HepG2 (cell line): Measurements from ENCODE around the gene NMNAT1. TPM values are rescaled to one million over a fixed set of nuclear protein-coding genes. Genes with fewer than 3 reads are reported as not detected.

ENCODE experiments used
- FOSL2 ChIP-seq: sonication (generic); formaldehyde crosslinking; IDR thresholded peaks from 2 replicates; pipeline ENCODE4 v1.4.0; 2020; ENCODE audit warnings: missing genetic modification reagents
- MATR3 ChIP-seq: sonication (generic); formaldehyde crosslinking; IDR thresholded peaks from 2 replicates; pipeline ENCODE4 v1.4.0; 2020; ENCODE audit warnings: missing genetic modification reagents
- PITX1 ChIP-seq: sonication (generic); formaldehyde crosslinking; IDR thresholded peaks from 2 replicates; pipeline ENCODE4 v1.5.1; 2020; ENCODE audit warnings: mild to moderate bottlenecking, missing genetic modification reagents
- SOX6 ChIP-seq, 2 experiments: fragments of 450-650 bp in 1 of 2; sonication (generic) in 1 of 2; formaldehyde crosslinking in 1 of 2; IDR thresholded peaks; 2 replicates each; pipeline versions ENCODE4 v1.4.0 to v1.6.1; 2017 to 2020; ENCODE audit warnings: antibody characterized with exemption in 1 of 2, mild to moderate bottlenecking in 1 of 2, missing genetic modification reagents in 1 of 2
- SP1 ChIP-seq, 2 experiments: fragments of 450-650 bp in 1 of 2; sonication (generic) in 1 of 2; formaldehyde crosslinking in 1 of 2; IDR thresholded peaks; 2 replicates each; pipeline versions ENCODE4 v1.4.0 to v1.6.1; 2016 to 2020; ENCODE audit warnings: missing genetic modification reagents in 1 of 2
- SP4 ChIP-seq: sonication (generic); formaldehyde crosslinking; IDR thresholded peaks from 2 replicates; pipeline ENCODE4 v1.8.1; 2023; ENCODE audit warnings: mild to moderate bottlenecking, missing genetic modification reagents
- THAP11 ChIP-seq: IDR thresholded peaks from 2 replicates; pipeline ENCODE4 v1.6.1; 2016; ENCODE audit warnings: missing biosample characterization, missing genetic modification reagents
- ZKSCAN5 ChIP-seq: sonication (generic); formaldehyde crosslinking; IDR thresholded peaks from 2 replicates; pipeline ENCODE4 v1.5.1; 2020; ENCODE audit warnings: mild to moderate bottlenecking, missing genetic modification reagents
- ZNF292 ChIP-seq: sonication (generic); formaldehyde crosslinking; IDR thresholded peaks from 2 replicates; pipeline ENCODE4 v1.8.1; 2022; ENCODE audit warnings: mild to moderate bottlenecking, low read depth, missing genetic modification reagents, borderline replicate concordance
- polyA plus RNA-seq, 8 experiments: library from polyadenylated mRNA; depleted of rRNA in 3 of 8; stranded (reverse) in 7 of 8; unstranded in 1 of 8; fragments of >200 nt; fragmentation: Illumina TruSeq in 4 of 8; extraction: Trizol in 4 of 8; gene quantifications; 2 replicates each; pipeline versions ENCODE4 v1.2.1 to v1.2.3, GENCODE V29; 2011 to 2016; ENCODE audit warnings: low read depth in 4 of 8, missing spikeins in 1 of 8, mixed read lengths in 1 of 8; ENCODE audit not compliant: insufficient read depth in 1 of 8
- total RNA-seq, 5 experiments: library from RNA; depleted of rRNA; stranded (reverse); fragments of >200 nt; fragmentation: Illumina TruSeq; extraction: Trizol; gene quantifications; 2 replicates each; pipeline ENCODE4 v1.2.3, GENCODE V29; 2016; ENCODE audit warnings: low read depth in 1 of 5
- TF ChIP-seq, protein P1 (sequence below): sonication (generic); formaldehyde crosslinking; IDR thresholded peaks from 2 replicates; pipeline ENCODE4 v1.5.1; 2020; ENCODE audit warnings: mild to moderate bottlenecking, missing genetic modification reagents, moderate library complexity
- TF ChIP-seq, protein P2 (sequence below): sonication (generic); formaldehyde crosslinking; IDR thresholded peaks from 2 replicates; pipeline ENCODE4 v1.5.1; 2020; ENCODE audit warnings: missing genetic modification reagents, mild to moderate bottlenecking, borderline replicate concordance
- TF ChIP-seq, protein P3 (sequence below): IDR thresholded peaks from 2 replicates; pipeline ENCODE4 v1.6.1; 2016; ENCODE audit warnings: mild to moderate bottlenecking
- TF ChIP-seq, protein P4 (sequence below): IDR thresholded peaks from 2 replicates; pipeline ENCODE4 v1.6.1; 2012; ENCODE audit warnings: inconsistent platforms
- TF ChIP-seq, protein P5 (sequence below): sonication (generic); formaldehyde crosslinking; IDR thresholded peaks from 2 replicates; pipeline ENCODE4 v1.4.0; 2020; ENCODE audit warnings: missing genetic modification reagents
- TF ChIP-seq, protein P6 (sequence below), 2 experiments: sonication (generic) in 1 of 2; formaldehyde crosslinking in 1 of 2; IDR thresholded peaks; 2 replicates each; pipeline versions ENCODE4 v1.5.1 to v1.6.1; 2011 to 2020; ENCODE audit warnings: borderline replicate concordance in 1 of 2, low read depth in 1 of 2, low read length in 1 of 2, mild to moderate bottlenecking in 1 of 2, missing genetic modification reagents in 1 of 2, moderate library complexity in 1 of 2

Gene NMNAT1
- total and polyA plus RNA-seq, 2 of the 13 experiments (the other 11 are each of a cell fraction or from before 2014, with no cell fraction given), result 5.6 to 12.2 TPM

DNA sequence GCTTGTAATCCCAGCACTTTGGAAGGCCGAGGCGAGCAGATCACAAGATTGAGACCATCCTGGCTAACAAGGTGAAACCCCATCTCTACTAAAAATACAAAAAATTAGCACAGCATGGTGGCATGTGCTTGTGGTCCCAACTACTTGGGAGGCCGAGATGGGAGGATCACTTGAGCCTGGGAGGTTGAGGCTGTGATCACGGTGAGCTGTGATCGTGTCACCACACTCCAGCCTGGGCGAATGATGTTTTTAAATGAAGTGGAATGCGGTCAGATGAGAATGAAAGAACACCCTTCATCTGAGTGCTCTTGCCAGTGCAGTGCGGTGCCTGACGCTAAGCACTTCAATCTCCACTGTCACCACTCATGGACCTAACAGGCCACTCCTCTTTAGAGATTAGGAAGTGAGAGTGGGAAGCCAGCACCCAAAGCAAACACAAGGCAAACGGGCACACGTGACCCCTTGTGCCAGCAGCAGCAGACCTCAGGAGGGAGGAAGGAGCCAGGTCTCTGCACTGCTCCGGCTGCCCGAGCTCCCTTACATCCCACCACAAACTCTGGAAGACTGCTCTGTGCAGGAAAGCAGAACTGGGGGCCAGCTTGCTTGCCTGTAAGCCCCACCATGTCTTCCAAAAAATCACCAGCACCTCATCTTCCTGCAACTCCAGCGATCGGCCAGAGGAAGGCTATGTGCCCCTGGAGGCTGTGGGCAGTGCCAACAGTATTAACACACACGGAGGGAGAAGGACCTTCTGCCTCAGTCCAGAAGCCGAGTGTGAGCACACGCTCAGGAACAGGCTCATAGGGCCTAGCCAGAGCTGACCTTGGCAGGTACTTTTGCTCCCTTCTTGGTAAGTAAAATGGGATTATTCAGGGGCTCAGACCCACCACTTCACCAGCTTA, 42.9 kb upstream of the NMNAT1 start (continued):
- no peak for TF ChIP-seq MATR3 (CRISPR knock-in tag)
- peak; percentile 29; the same call in 1 of the 2 replicates for TF ChIP-seq PITX1 (CRISPR knock-in tag)
- TF ChIP-seq, protein P1, sequence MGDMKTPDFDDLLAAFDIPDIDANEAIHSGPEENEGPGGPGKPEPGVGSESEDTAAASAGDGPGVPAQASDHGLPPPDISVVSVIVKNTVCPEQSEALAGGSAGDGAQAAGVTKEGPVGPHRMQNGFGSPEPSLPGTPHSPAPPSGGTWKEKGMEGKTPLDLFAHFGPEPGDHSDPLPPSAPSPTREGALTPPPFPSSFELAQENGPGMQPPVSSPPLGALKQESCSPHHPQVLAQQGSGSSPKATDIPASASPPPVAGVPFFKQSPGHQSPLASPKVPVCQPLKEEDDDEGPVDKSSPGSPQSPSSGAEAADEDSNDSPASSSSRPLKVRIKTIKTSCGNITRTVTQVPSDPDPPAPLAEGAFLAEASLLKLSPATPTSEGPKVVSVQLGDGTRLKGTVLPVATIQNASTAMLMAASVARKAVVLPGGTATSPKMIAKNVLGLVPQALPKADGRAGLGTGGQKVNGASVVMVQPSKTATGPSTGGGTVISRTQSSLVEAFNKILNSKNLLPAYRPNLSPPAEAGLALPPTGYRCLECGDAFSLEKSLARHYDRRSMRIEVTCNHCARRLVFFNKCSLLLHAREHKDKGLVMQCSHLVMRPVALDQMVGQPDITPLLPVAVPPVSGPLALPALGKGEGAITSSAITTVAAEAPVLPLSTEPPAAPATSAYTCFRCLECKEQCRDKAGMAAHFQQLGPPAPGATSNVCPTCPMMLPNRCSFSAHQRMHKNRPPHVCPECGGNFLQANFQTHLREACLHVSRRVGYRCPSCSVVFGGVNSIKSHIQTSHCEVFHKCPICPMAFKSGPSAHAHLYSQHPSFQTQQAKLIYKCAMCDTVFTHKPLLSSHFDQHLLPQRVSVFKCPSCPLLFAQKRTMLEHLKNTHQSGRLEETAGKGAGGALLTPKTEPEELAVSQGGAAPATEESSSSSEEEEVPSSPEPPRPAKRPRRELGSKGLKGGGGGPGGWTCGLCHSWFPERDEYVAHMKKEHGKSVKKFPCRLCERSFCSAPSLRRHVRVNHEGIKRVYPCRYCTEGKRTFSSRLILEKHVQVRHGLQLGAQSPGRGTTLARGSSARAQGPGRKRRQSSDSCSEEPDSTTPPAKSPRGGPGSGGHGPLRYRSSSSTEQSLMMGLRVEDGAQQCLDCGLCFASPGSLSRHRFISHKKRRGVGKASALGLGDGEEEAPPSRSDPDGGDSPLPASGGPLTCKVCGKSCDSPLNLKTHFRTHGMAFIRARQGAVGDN (CRISPR knock-in tag), result peak; percentile 82
- TF ChIP-seq SP1 (IDR thresholded peaks at IDR 0.05), result no peak
- no peak for TF ChIP-seq SP1 (CRISPR knock-in tag; IDR thresholded peaks at IDR 0.05)
- TF ChIP-seq, protein P2, sequence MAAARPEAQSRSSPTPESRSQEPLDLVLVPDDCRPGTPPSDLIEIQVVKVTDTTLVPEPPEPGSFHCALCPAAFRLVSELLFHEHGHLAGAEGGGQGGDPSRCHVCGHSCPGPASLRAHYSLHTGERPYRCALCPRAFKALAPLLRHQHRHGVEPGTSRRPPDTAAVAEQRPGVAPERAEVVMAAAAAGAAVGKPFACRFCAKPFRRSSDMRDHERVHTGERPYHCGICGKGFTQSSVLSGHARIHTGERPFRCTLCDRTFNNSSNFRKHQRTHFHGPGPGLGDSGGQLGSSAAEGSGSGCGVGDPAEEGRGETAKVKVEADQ, result no peak
- TF ChIP-seq, protein P3, sequence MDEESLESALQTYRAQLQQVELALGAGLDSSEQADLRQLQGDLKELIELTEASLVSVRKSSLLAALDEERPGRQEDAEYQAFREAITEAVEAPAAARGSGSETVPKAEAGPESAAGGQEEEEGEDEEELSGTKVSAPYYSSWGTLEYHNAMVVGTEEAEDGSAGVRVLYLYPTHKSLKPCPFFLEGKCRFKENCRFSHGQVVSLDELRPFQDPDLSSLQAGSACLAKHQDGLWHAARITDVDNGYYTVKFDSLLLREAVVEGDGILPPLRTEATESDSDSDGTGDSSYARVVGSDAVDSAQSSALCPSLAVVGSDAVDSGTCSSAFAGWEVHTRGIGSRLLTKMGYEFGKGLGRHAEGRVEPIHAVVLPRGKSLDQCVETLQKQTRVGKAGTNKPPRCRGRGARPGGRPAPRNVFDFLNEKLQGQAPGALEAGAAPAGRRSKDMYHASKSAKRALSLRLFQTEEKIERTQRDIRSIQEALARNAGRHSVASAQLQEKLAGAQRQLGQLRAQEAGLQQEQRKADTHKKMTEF (CRISPR knock-in tag), result peak; percentile 31; the same call in 1 of the 2 replicates
- TF ChIP-seq ZNF292 (CRISPR knock-in tag), result peak; percentile 81; the same call in 1 of the 2 replicates
- TF ChIP-seq THAP11 (CRISPR knock-in tag), result 0 out of 2 replicates have a peak, but pooled peaks have one; percentile 20
- peak; percentile 90; the same call in 1 of the 2 replicates for TF ChIP-seq ZKSCAN5
- TF ChIP-seq FOSL2 (CRISPR knock-in tag), result peak; percentile 12; the same call in 1 of the 2 replicates
- no peak for TF ChIP-seq SOX6 (IDR thresholded peaks at IDR 0.05)
- TF ChIP-seq SOX6 (CRISPR knock-in tag; IDR thresholded peaks at IDR 0.05), result 0 out of 2 replicates have a peak, but pooled peaks have one; percentile 6
- TF ChIP-seq, protein P4, sequence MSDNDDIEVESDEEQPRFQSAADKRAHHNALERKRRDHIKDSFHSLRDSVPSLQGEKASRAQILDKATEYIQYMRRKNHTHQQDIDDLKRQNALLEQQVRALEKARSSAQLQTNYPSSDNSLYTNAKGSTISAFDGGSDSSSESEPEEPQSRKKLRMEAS, result peak; percentile 63
- TF ChIP-seq, protein P5, sequence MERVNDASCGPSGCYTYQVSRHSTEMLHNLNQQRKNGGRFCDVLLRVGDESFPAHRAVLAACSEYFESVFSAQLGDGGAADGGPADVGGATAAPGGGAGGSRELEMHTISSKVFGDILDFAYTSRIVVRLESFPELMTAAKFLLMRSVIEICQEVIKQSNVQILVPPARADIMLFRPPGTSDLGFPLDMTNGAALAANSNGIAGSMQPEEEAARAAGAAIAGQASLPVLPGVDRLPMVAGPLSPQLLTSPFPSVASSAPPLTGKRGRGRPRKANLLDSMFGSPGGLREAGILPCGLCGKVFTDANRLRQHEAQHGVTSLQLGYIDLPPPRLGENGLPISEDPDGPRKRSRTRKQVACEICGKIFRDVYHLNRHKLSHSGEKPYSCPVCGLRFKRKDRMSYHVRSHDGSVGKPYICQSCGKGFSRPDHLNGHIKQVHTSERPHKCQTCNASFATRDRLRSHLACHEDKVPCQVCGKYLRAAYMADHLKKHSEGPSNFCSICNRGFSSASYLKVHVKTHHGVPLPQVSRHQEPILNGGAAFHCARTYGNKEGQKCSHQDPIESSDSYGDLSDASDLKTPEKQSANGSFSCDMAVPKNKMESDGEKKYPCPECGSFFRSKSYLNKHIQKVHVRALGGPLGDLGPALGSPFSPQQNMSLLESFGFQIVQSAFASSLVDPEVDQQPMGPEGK (CRISPR knock-in tag), result 0 out of 2 replicates have a peak, but pooled peaks have one; percentile 29
- TF ChIP-seq, protein P6, sequence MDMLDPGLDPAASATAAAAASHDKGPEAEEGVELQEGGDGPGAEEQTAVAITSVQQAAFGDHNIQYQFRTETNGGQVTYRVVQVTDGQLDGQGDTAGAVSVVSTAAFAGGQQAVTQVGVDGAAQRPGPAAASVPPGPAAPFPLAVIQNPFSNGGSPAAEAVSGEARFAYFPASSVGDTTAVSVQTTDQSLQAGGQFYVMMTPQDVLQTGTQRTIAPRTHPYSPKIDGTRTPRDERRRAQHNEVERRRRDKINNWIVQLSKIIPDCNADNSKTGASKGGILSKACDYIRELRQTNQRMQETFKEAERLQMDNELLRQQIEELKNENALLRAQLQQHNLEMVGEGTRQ (IDR thresholded peaks at IDR 0.05; ENCODE audit: low read depth, low read length), result peak; percentile 92
- TF ChIP-seq, protein P6 (CRISPR knock-in tag; IDR thresholded peaks at IDR 0.05; ENCODE audit: borderline replicate concordance), result peak; percentile 94; the same call in 1 of the 2 replicates
- TF ChIP-seq SP4 (CRISPR knock-in tag), result 0 out of 2 replicates have a peak, but pooled peaks have one; percentile 30
